Measurements from ENCODE around the gene MTOR. TPM values are rescaled to one million over a fixed set of nuclear protein-coding genes. Genes with fewer than 3 reads are reported as not detected.

MTOR gene
- total RNA-seq, 1 donor from 2014 or later: 67.2 TPM

GRCh38 chr1:11266268-11267074 lies 4.1 kb upstream of the MTOR start:
- TF ChIP-seq, protein P1, sequence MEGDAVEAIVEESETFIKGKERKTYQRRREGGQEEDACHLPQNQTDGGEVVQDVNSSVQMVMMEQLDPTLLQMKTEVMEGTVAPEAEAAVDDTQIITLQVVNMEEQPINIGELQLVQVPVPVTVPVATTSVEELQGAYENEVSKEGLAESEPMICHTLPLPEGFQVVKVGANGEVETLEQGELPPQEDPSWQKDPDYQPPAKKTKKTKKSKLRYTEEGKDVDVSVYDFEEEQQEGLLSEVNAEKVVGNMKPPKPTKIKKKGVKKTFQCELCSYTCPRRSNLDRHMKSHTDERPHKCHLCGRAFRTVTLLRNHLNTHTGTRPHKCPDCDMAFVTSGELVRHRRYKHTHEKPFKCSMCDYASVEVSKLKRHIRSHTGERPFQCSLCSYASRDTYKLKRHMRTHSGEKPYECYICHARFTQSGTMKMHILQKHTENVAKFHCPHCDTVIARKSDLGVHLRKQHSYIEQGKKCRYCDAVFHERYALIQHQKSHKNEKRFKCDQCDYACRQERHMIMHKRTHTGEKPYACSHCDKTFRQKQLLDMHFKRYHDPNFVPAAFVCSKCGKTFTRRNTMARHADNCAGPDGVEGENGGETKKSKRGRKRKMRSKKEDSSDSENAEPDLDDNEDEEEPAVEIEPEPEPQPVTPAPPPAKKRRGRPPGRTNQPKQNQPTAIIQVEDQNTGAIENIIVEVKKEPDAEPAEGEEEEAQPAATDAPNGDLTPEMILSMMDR (conservative IDR thresholded peaks at IDR 0.05): no peak
- Mint-ChIP-seq H3K4me3 (peak overlapping the region; percentile 7), H3K9me3 (no peaks in the 10 kb centered on the region)

GRCh38 chr1:11256299-11256698 lies 6.1 kb downstream of the MTOR start:
- Mint-ChIP-seq H3K36me3 (ENCODE audit: low read depth) (peaks cover 21% of the 10 kb centered on the region), H3K27ac (ENCODE audit: unreplicated experiment) (no peak overlapping the region), H3K4me1 (peaks cover under 1% of the 10 kb centered on the region)

More at GRCh38 chr1:11266268-11267074, 4.1 kb upstream of the MTOR start:
- Mint-ChIP-seq H3K27ac (ENCODE audit: unreplicated experiment) (no peak overlapping the region), H3K36me3 (ENCODE audit: low read depth) (no peaks in the 10 kb centered on the region), H3K27me3 (ENCODE audit: low read depth) (peaks cover 9% of the 10 kb centered on the region), H3K4me1 (peaks cover 13% of the 10 kb centered on the region)
- no peak for DNase-seq (ENCODE audit: low read depth, low spot score)

DNA sequence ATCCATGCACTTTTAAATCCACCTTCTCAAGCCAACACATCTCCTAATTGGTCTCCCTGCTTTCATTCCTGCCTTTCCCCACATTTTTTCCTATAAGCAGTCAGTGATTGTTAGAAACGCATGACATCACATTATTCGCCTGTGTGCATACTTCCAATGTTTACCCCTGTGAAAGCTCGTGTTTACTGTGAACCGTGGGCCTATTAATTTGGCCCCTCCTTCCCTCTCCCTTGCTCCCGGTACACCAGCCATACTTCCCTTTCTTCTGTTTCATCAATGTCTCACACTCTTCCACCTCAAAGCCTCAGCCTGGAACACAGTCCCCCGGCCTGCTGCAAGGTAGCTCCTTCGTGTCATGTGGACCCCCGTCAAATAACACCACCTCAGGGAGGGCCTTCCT lies 9.1 kb downstream of the MTOR start:
- DNase-seq (ENCODE audit: low read depth, low spot score): no peak
- peaks cover 32% of the 10 kb centered on the region for H3K36me3 Mint-ChIP-seq (ENCODE audit: low read depth)
- peaks cover 8% of the 10 kb centered on the region for H3K9me3 Mint-ChIP-seq
- H3K4me3 Mint-ChIP-seq: no peak overlapping the region
- peaks cover 3% of the 10 kb centered on the region for H3K4me1 Mint-ChIP-seq
- TF ChIP-seq, protein P1 (conservative IDR thresholded peaks at IDR 0.05): no peak
- H3K27me3 Mint-ChIP-seq (ENCODE audit: low read depth): no peaks in the 10 kb centered on the region
- H3K27ac Mint-ChIP-seq (ENCODE audit: unreplicated experiment): no peak overlapping the region

More at GRCh38 chr1:11256299-11256698, 6.1 kb downstream of the MTOR start:
- TF ChIP-seq, protein P1 (conservative IDR thresholded peaks at IDR 0.05): no peak
- no peaks in the 10 kb centered on the region for H3K27me3 Mint-ChIP-seq (ENCODE audit: low read depth)
- DNase-seq (ENCODE audit: low read depth, low spot score): no peak
- H3K4me3 Mint-ChIP-seq: no peak overlapping the region
- H3K9me3 Mint-ChIP-seq: no peaks in the 10 kb centered on the region

DNA sequence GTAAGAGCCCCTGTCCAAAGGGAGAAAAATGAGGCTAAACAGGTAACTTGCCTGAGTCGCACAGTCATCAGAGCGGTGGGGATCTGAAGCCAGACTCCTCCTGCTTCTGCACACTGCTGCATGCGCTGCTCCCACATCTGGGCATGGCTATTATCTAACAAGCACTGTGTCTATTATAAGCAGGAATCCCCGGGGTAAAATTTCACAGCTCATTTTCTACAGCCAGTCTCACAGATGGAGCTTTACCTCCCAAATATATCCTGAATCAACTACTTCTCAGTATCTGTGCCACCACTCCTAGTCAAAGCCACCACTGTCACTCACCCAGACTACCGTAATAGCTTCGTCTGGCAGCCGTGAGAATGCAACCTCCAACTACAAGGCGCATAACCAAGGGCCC lies 9.8 kb downstream of the MTOR start:
- Mint-ChIP-seq H3K4me3 (no peak overlapping the region), H3K4me1 (peaks cover 3% of the 10 kb centered on the region), H3K27ac (ENCODE audit: unreplicated experiment) (no peak overlapping the region), H3K27me3 (ENCODE audit: low read depth) (no peaks in the 10 kb centered on the region), H3K9me3 (peaks cover 8% of the 10 kb centered on the region), H3K36me3 (ENCODE audit: low read depth) (peaks cover 35% of the 10 kb centered on the region)
- no peak for DNase-seq (ENCODE audit: low read depth, low spot score)
- TF ChIP-seq, protein P1 (conservative IDR thresholded peaks at IDR 0.05): no peak

- Mint-ChIP-seq H3K27ac (ENCODE audit: unreplicated experiment) (no peak overlapping the region), H3K27me3 (ENCODE audit: low read depth) (no peaks in the 10 kb centered on the region), H3K4me1 (peaks cover 3% of the 10 kb centered on the region), H3K36me3 (ENCODE audit: low read depth) (peaks cover 34% of the 10 kb centered on the region), H3K4me3 (no peak overlapping the region), H3K9me3 (peaks cover 8% of the 10 kb centered on the region)
- no peak for DNase-seq (ENCODE audit: low read depth, low spot score)
- TF ChIP-seq, protein P1 (conservative IDR thresholded peaks at IDR 0.05): no peak
Observed at GRCh38 chr1:11248169-11248568, 14.2 kb downstream of the MTOR start.
